Anterior cingulate cortex (tissue), 58 donors: ENCODE data around the gene TAF11L12.
"Not testable (repeated sequence)": the region's sequence is repeated elsewhere in the genome, so short reads cannot be mapped to it uniquely, and the experiment has no call there.

Experiments
- DNase-seq, 58 donors: peaks; one replicate each; lab custom pipeline; 2025; lab: John Stamatoyannopoulos, UW

The TAF11L12 gene

DNA sequence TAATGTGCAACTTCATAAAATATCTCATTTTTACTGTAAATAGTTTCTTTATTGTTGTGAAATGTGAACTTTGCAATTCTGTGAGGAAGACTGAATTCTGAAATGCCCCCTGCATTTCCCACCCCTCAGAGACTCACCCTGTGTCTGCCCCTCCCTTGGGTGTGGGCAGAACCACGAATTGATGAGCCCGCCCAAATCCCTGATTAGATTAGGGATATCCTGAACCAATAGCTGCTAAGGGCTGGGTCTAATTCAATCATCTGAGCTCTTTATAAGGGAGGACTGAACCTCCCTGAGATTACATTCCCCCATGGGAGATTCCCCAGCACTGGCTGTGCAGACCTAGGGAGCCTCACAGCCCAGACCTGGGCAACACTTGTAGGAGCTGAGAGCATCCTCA lies at the start of gene TAF11L12:
Gene TAF11L12 (plus strand): TSS at position 301 of the 400 bp plus-strand sequence.
- DNase-seq = not testable (repeated sequence)

DNA sequence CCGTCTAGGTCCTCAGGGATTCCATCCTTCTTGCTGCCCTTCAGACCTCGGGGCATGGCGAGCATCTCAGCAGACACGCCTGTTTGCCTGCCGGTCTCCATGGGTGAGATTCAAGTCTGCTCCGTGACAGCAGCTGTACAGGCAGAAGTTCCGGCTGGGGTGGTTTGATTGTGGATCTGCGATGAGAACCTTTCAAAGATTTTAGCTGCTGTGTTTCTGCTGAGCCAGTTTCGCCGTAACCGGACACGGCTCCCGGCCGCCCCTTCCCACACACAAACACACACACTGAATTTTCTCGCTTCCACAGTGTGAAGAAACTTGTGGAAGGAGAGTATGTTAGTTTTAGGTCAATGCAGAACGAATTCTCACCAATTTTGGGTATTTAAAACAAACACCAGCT lies 24.5 kb upstream of the TAF11L12 start, which contains the start of gene TAF11L7:
Gene TAF11L7 (minus strand): TSS at position 101 of the 400 bp plus-strand sequence.
- DNase-seq = not testable (repeated sequence)

DNA sequence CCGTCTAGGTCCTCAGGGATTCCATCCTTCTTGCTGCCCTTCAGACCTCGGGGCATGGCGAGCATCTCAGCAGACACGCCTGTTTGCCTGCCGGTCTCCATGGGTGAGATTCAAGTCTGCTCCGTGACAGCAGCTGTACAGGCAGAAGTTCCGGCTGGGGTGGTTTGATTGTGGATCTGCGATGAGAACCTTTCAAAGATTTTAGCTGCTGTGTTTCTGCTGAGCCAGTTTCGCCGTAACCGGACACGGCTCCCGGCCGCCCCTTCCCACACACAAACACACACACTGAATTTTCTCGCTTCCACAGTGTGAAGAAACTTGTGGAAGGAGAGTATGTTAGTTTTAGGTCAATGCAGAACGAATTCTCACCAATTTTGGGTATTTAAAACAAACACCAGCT lies 19.3 kb upstream of the TAF11L12 start, which contains the start of gene TAF11L8:
Gene TAF11L8 (minus strand): TSS at position 101 of the 400 bp plus-strand sequence.
- not testable (repeated sequence) for DNase-seq

DNA sequence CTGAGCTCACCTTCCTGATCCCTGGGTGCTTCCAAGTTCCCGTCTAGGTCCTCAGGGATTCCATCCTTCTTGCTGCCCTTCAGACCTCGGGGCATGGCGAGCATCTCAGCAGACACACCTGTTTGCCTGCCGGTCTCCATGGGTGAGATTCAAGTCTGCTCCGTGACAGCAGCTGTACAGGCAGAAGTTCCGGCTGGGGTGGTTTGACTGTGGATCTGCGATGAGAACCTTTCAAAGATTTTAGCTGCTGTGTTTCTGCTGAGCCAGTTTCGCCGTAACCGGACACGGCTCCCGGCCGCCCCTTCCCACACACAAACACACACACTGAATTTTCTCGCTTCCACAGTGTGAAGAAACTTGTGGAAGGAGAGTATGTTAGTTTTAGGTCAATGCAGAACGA lies 15.9 kb upstream of the TAF11L12 start, which contains the start of gene TAF11L9:
Gene TAF11L9 (minus strand): TSS at position 140 of the 400 bp plus-strand sequence.
- not testable (repeated sequence) for DNase-seq

DNA sequence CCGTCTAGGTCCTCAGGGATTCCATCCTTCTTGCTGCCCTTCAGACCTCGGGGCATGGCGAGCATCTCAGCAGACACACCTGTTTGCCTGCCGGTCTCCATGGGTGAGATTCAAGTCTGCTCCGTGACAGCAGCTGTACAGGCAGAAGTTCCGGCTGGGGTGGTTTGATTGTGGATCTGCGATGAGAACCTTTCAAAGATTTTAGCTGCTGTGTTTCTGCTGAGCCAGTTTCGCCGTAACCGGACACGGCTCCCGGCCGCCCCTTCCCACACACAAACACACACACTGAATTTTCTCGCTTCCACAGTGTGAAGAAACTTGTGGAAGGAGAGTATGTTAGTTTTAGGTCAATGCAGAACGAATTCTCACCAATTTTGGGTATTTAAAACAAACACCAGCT lies 12.5 kb upstream of the TAF11L12 start, which contains the start of gene TAF11L10:
Gene TAF11L10 (minus strand): TSS at position 101 of the 400 bp plus-strand sequence.
- not testable (repeated sequence) for DNase-seq

DNA sequence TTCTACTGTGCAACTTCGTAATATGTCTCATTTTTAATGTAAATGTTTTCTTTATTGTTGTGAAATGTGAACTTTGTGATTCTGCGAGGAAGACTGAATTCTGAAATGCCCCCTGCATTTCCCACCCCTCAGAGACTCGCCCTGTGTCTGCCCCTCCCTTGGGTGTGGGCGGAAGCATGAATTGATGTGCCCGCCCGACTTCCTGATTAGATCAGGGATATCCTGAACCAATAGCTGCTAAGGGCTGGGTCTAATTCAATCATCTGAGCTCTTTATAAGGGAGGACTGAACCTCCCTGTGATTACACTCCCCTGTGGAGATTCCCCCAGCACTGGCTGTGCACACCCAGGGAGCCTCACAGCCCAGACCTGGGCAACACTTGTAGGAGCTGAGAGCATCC lies 6.3 kb upstream of the TAF11L12 start, which contains the start of gene TAF11L11:
Gene TAF11L11 (plus strand): TSS at position 304 of the 400 bp plus-strand sequence.
- not testable (repeated sequence) for DNase-seq

DNA sequence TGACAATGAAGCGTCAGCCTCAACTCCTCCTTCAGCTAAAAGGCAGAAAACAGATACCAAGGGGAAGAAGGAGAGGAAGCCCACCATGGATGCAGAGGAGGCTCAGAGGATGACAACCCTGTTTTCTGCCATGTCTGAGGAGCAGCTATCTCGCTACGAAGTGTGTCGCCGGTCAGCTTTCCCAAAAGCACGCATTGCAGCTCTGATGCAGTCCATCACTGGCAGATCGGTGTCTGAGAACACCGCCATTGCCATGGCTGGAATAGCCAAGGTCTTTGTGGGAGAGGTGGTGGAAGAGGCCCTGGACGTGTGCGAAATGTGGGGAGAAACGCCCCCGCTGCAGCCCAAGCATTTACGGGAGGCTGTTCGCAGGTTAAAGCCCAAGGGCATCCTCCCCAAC lies 5.2 kb upstream of the TAF11L12 start:
- no peak for DNase-seq

DNA sequence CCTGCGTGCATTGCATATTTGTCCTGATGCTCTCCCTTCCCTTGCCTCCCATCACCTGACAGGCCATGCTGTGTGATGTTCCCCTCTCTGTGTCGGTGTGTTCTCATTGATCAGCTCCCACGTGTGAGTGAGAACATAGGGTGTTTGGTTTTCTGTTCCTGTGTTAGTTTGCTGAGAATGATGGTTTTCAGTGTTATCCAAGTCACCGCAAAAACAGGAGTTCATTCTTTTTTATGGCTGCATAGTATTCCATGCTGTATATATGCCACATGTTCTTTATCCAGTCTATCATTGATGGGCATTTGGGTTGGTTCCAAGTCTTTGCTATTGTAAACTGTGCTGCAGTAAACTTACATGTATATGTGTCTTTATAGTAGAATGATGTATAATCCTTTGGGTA lies 2.7 kb upstream of the TAF11L12 start:
- not testable (repeated sequence) for DNase-seq

DNA sequence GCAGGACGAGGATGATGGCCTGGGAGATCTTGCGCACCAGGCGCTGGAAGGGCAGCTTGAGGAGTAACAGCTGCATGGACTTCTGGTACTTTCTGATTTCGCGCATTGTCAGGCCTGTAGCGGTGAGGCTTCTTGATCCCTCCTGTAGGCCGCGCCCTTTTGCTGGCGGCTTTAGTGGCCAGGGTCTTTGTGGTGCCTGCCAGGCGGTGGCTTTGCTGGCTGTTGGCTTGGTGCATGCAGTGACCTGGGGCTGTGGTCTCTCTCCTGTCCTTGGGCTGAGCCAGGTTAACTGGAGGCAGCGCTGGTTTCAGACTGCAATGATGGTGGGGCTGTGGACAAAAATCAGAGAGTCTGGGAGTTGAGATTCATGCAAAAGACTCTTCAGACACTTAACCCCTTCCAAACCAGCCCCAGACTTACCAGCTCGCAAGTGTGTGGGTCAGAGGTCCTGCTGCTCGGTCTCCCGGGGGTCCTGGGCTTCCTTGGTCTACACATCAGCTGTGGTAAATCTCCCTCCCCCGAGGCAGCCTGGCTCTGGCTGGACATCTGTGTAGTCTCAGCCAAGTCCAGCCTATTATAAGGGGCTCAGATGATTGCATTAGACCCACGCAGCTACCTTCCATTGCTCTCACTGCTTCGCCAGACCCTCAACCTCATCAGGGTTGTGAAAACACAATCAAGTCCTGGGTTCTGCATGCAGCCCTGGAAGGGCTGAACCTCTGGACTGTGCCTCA lies 4.8 kb downstream of the TAF11L12 start:
- DNase-seq = no peak

DNA sequence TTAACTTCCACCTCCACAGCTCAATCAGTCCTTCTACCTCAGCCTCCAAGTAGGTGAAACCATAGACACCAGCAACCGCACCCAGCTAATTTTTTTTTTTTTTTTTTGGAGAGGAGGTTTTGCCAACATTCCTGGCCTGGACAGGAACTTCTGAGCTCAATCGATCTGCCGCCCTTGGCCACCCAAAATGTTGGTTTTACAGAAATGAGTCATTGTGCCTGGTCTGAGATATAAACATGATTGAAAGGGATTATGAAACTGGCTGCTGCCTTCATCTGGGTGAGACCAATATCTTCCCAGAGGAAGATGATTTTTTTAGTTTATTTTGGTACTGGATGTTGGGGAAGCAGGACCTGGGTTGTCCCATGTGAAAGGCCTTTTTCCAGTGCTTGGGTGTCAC lies 9.2 kb downstream of the TAF11L12 start:
- DNase-seq = no peak

DNA sequence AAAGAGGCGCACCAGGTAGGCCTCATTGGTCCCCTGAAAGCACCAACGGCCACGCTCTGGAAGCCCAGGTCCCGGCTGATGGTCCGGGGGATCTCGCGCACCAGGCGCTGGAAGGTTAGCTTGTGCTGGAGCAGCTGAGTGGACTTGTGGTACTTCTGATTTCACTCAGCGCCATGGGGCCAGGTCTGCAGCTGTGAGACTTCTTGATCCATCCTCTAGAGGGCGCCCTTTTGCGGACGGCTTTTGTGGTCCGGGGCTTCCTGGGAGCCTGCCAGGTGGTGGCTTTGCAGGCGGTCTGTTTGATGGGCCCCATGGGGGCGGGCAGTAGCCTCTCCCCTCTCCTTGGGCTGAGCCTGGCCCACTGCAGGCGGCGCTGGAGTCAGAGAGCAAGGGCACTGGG lies 10.4 kb downstream of the TAF11L12 start:
- no peak for DNase-seq

DNA sequence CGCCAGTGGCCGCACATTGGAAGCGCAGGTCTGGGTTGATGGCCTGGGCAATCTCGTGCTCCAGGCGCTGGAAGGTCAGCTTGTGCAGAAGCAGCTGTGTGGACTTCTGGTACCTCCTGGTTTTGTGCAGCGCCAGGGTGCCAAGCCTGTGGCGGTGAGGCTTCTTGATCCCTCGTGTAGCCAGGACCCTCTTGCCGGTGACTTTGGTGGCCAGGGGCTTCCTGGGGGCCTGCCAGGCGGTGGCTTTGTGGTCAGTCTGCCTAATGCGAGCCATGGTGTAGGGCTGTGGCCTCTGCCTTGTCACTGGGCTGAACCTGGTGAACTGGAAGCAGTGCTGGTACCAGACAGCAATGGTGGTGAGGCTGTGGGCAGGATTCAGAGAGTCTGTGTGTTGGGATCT lies 15.5 kb downstream of the TAF11L12 start:
- no peak for DNase-seq

DNA sequence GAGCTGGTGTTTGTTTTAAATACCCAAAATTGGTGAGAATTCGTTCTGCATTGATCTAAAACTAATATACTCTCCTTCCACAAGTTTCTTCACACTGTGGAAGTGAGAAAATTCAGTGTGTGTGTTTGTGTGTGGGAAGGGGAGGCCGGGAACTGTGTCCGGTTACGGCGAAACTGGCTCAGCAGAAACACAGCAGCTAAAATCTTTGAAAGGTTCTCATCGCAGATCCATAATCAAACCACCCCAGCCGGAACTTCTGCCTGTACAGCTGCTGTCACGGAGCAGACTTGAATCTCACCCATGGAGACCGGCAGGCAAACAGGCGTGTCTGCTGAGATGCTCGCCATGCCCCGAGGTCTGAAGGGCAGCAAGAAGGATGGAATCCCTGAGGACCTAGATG lies 21.6 kb downstream of the TAF11L12 start, which contains the start of gene TAF11L13:
Gene TAF11L13 (plus strand): TSS at position 301 of the 400 bp plus-strand sequence.
- DNase-seq = not testable (repeated sequence)

DNA sequence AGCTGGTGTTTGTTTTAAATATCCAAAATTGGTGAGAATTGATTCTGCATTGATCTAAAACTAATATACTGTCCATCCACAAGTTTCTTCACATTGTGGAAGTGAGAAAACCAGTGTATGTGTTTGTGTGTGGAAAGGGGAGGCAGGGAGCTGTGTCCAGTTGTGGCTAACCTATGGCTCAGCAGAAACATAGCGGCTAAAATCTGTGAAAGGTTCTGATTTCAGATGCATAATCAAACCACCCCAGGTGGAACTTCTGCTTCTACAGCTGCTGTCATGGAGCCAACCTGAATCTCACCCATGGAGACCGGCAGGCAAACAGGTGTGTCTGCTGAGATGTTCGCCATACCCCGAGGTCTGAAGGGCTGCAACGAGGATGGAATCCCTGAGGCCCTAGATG lies 24.0 kb downstream of the TAF11L12 start, which contains the start of gene TAF11L14:
Gene TAF11L14 (plus strand): TSS at position 301 of the 400 bp plus-strand sequence.
- no peak for DNase-seq

DNA sequence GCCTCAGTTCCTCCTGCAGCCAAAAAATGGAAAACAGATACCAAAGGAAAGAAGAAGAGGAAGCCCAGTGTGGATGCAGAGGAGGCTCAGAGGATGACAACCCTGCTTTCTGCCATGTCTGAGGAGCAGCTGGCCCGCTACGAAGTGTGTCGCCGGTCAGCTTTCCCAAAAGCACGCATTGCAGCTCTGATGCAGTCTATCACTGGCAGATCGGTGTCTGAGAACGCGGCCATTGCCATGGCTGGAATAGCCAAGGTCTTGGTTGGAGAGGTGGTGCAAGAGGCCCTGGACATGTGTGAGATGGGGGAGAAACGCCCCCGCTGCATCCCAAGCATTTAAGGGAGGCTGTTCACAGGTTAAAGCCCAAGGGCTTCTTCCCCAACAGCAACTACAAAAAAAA lies 39.0 kb downstream of the TAF11L12 start:
- DNase-seq = not testable (repeated sequence)

DNA sequence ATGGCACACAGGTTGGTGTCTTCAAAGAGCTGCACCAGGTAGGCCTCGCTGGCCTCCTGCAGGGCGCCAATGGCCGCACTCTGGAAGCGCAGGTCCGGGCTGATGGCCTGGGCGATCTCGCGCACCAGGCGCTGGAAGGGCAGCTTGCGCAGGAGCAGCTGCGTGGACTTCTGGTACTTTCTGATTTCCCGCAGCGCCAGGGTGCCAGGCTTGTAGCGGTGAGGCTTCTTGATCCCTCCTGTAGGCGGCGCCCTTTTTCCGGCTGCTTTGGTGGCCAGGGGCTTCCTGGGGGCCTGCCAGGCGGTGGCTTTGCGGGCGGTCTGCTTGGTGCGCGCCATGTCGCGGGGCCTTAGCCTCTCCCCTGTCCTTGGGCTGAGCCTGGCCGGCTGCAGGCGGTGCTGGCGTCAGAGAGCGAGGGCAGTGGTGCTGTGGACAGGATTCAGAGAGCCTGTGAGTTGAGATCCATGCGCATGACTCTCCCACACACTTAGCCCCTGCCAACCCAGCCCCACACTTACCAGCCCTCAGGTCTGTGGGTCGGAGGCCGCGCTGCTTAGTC lies 45.1 kb downstream of the TAF11L12 start:
- not testable (repeated sequence) for DNase-seq

DNA sequence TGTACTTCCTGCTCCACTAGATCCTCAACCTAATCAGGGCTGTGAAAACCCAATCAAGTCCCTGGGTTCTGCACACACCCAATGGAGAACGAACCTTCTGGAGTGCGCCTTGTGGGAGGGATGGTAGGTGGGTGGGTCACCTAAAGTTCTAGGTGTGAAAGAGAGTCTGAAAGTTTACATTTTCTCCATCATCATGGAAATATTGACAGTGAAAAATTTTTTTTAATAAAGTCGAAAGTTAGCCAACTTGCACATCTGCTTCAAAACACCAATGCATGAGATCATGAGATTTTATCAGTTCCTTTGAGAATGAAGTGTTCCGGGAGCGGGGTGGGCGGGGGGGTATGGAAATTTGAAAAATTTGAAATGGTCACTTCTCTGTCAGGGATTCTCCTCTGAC lies 45.7 kb downstream of the TAF11L12 start:
- no peak for DNase-seq
